ENCODE measurements around the gene GRM5.
"Not testable (repeated sequence)": the region's sequence is repeated elsewhere in the genome, so short reads cannot be mapped to it uniquely, and the experiment has no call there.

Gene GRM5

DNA sequence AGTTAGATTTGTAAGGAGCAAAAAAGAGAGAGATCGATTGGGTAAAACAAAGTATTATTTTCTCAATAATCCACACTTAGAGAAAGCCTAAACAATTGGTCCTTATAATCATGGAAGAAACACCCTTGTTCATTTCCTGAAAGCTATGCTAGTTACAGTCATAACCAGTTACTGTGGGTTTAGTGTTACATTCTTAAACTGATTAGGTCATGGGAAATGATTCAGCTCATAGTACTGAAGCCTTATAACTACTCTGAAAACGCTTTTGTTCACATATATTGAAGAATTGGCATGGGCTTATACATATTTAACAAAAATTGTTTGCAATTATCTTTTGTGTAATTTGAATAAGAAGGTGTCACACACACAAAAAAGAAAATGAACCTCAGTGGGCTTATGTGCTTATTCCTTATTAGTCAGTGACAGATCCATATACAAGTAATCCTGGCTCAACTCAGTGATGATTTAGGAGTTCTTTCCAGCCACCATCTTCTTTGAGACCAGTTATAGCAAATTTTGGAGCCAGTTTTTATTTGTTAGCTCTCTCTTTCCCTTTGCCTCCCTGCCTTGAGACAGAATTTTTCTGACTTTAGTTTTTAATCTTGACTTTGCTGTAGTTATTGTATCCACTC lies 529.8 kb downstream of the GRM5 start:
- no peak for DNase-seq

DNA sequence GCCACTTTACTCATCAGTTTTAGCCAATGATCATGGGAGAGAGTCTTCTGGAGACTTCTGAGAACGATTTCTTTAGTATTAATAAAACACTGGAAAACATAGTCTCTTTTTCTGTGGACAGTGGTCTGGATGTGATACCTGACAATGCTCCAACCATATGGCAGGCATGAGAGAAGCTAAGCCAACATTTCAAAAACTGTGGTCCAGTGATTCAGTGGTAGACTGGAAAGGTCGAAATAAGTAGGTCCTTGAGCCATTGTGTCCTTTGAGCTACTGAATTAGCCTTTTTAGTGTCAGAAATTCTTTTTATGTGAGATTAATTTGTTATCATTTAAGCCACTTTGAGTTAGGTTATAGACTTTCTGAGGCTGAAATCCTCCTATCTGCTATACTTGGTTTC lies 530.5 kb downstream of the GRM5 start:
- DNase-seq: no peak

DNA sequence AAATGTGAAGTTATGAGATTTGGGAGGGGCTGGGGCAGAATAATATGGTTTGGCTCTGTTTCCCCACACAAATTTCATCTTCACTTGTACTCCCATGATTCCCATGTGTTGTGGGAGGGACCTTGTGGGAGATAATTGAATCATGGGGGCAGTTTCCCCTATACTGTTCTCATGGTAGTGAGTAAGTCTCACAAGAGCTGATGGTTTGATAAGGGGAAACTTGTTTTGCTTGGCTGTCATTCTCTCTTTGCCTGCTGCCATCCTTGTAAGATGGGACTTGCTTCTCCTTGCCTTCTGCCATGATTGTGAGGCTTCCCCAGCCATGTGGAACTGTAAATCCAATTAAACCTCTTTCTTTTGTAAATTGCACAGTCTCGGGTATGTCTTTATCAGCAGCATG lies 531.1 kb downstream of the GRM5 start:
- DNase-seq: not testable (repeated sequence)

- no peak for DNase-seq
Observed at GRCh38 chr11:88534185-88534584, 531.6 kb downstream of the GRM5 start.

GRCh38 chr11:88533001-88533400 lies 532.8 kb downstream of the GRM5 start:
- DNase-seq: no peak

DNA sequence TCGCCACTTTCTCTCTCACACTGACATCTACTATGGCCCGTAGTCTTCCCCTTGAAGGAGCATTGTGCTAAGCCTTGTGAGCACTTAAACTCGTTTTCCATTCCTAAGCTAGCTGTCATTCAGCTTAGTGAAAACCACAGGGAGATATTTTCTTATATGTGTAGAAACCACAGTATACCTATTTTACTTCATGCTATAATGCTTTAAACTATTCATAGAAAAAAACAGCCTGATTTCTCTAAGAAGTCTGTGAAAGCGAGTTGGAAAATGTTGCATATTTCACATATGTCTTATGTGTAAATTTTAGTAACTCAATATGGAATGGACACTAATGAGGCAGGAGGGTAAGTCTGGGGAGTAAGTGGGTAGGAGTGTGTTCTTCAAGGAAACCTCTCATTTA lies 534.0 kb downstream of the GRM5 start:
- DNase-seq: no peak

DNA sequence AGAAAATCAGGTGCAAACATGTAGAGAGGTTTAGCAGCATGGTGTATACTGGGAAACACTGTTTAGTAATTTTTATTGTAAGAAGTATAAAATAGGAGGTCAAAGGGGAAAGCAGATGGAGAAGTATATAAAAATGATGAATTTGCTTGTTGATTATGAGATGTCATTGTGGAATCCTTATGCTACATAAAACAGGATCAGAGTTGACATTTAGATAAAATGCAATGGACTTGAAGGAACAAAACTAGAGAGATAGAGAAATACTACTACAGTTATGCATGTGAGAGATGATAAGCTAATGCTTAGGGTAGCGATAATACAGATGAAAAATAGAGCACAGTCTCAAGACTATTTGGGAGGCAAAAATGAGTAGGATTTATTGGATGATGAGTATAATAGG lies 536.4 kb downstream of the GRM5 start:
- DNase-seq: no peak

DNA sequence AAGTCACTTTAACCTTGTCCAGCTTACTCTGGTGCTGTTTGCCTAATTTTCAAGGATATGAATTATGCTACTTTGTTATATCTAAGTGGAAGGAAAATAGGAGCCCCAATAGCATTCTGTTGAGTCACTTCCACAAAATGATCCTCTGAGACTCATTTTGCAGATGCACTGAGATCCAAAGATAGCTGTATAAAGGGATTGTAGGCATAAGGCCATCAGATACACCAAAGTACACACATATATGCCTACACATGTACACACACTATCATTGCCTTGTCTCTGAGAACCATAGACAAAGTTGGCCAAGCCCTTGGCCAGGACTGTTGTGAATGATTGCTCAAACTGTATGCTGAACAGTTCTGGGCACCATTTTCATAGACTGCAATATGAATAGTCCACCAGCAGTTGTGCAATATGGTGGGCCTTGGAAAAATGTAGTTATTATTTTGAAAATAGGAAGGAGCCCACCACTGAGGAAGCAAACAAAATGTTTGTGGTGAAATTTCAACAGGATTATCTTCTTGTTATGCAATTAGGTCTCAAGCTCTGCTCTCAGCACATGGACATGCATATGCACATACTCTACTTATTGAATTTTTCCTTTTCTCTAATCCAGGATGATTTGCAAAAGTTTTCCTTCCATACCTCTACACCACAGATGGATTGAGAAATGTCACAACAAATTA lies 542.3 kb downstream of the GRM5 start:
- no peak for DNase-seq

GRCh38 chr11:88522624-88523385 lies 543.0 kb downstream of the GRM5 start:
- DNase-seq: no peak

DNA sequence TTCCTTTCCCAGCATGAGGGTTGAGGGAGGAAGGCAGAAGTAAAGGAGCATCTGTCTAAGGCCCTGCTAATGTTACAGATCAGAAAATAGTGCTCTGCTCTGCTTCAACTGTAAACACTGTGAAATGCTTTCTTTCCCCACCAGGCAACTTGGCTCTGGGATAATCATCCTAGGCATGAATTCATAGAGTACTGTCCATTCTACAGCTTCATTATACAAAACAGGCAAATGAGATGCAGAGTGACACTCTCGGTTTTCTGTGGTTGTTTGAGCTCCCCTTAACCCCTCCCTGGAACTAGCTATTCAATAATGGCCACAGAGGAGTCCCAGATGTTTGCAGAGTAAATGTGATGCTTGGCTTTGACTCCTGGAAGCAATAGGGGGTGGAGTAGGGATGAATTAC lies 544.0 kb downstream of the GRM5 start:
- DNase-seq: no peak

GRCh38 chr11:88521399-88521798 lies 544.4 kb downstream of the GRM5 start:
- DNase-seq: no peak

- DNase-seq: no peak
Observed at GRCh38 chr11:88520391-88520790, 545.4 kb downstream of the GRM5 start.

DNA sequence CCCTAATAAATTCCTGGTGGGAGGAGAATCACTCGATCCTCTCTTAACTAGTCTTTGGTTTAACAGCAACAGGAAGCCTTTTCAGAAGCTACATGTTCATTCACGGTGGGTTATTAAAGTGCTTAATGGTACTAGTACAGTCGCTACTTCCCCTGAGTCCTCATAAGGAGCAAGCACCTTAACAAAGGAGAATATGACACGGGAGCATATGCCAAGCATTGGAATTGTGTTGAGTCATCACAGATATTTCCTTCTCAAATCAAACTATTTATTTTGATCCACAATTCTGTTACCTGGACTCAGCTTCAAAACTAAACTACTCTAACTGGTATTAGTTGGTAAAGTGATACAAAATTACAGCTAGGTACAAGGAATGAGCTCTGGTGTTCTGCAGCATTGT lies 550.8 kb downstream of the GRM5 start:
- peak in 1 of 2 experiments; percentile 15 for DNase-seq

GRCh38 chr11:88511006-88511405 lies 554.8 kb downstream of the GRM5 start:
- DNase-seq: no peak

GRCh38 chr11:88508759-88509581 lies 556.8 kb downstream of the GRM5 start:
- DNase-seq: peak; percentile 30 to 47

- DNase-seq: no peak
Observed at GRCh38 chr11:88508418-88508758, 557.4 kb downstream of the GRM5 start.

- no peak for DNase-seq
Observed at GRCh38 chr11:88507771-88508417, 557.9 kb downstream of the GRM5 start.

GRCh38 chr11:88501541-88501940 lies 564.2 kb downstream of the GRM5 start:
- no peak for DNase-seq

- no peak for DNase-seq
Observed at GRCh38 chr11:88495836-88496235, 569.9 kb downstream of the GRM5 start.

DNA sequence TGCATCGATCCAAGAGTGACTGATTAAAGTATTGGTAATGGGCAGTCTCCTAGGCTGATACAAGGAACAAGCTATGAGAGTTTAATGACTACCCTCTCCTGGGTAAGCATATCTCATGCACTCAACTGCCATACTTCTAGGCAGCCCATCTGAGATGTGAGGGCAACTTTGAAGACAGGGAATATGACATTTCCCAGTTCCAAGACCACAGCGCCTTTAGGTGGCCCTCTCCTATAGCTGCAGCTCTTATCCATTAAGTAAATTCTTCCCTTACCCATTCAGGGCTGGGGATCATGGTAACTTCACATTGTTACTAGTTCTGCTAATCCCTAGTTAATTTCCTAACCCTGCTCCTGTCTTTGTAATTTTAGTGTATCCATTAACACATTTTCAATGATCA lies 570.9 kb downstream of the GRM5 start:
- peak; percentile 31 to 49 for DNase-seq

- DNase-seq: no peak
Observed at GRCh38 chr11:88491674-88492073, 574.1 kb downstream of the GRM5 start.

DNA sequence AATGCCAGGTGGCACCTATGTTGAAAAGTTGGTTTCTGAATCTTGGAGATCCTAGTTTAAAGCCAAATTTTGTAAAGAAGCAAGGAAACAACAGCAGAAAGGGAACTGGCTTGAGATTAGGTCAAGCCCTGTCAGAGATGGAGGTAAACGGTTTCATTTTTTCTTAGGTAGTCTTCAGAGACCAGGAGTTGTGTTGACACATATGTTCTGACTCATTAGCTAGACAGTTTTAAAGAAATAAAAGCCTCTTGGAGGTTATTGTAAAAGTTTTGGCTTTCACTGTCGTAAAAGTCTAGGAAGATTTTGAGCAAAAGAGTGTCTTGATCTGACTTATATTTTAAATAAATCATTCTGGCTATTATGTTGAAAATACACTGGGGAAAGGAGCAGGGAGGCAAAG lies 576.8 kb downstream of the GRM5 start:
- DNase-seq: no peak

DNA sequence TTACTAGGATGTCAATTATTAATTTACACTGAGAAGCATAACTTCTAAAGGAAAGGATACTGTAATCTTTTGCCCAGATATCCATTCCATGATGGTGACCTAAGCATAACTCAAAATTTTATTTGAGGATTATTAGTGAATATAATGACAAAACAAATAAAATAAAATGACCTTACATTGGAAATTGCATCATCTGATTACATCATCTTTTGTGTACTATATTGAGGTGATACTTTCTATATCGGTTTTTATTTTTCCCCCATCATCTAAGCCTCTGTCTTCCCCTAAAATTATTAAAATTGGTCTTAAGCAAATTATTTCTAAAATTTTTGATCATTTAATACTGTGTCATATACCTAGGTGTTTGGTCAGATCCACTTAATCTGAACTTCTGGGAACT lies 578.1 kb downstream of the GRM5 start:
- no peak for DNase-seq
